Measurements from ENCODE around the gene OR8D4.

DNA sequence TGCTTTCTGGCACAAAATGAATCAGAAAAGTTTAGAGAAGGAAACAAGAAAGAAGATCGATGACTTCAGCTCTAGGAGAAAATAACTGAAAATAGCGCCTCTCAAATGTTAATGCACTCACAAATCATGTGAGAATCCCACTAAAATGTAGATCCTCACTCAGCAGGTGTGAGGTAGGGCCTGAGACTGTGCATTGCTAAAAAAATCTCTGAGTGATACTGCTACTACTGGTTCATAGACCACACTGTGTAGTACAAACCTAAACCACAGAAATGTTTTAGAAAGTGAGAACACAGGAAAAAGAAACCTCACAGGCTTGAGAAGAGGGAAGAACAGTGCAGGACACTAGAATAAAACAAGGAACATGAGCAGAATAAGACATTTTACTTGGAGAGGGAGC is 2.0 kb downstream of the OR8D4 start:
- TF ChIP-seq POLR2A (IDR thresholded peaks at IDR 0.05) (no peak), POLR2AphosphoS5 (IDR thresholded peaks at IDR 0.05) (no peak)
- TF ChIP-seq, protein P1, sequence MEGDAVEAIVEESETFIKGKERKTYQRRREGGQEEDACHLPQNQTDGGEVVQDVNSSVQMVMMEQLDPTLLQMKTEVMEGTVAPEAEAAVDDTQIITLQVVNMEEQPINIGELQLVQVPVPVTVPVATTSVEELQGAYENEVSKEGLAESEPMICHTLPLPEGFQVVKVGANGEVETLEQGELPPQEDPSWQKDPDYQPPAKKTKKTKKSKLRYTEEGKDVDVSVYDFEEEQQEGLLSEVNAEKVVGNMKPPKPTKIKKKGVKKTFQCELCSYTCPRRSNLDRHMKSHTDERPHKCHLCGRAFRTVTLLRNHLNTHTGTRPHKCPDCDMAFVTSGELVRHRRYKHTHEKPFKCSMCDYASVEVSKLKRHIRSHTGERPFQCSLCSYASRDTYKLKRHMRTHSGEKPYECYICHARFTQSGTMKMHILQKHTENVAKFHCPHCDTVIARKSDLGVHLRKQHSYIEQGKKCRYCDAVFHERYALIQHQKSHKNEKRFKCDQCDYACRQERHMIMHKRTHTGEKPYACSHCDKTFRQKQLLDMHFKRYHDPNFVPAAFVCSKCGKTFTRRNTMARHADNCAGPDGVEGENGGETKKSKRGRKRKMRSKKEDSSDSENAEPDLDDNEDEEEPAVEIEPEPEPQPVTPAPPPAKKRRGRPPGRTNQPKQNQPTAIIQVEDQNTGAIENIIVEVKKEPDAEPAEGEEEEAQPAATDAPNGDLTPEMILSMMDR (IDR thresholded peaks at IDR 0.05), result no peak

Data from suprapubic skin (tissue), 4 donors.